CD4-positive, alpha-beta T cell treated with Interleukin-1 beta for 1 hour (primary cell): ENCODE measurements around the gene SLC25A51.
A peak's percentile ranks its signal among the peaks of the same experiment; 100 is the strongest.

Experiments
- DNase-seq, 2 donors: peaks; one replicate each; pipeline ENCODE4 v3.0.0-alpha.2; 2020 to 2022

Gene SLC25A51

GRCh38 chr9:37936965-37937364, 33.0 kb upstream of the SLC25A51 start:
- DNase-seq = no peak

- no peak for DNase-seq
These were observed 32.4 kb upstream of the SLC25A51 start for GRCh38 chr9:37936376-37936775.

- DNase-seq = no peak
These were observed 31.2 kb upstream of the SLC25A51 start for GRCh38 chr9:37935096-37935495.

- DNase-seq = no peak
These were observed 27.7 kb upstream of the SLC25A51 start for GRCh38 chr9:37931592-37931991.

- no peak for DNase-seq
These were observed 25.5 kb upstream of the SLC25A51 start for GRCh38 chr9:37929441-37929895.

- no peak for DNase-seq
These were observed 24.9 kb upstream of the SLC25A51 start for GRCh38 chr9:37928552-37929430.

- DNase-seq = no peak
These were observed 23.9 kb upstream of the SLC25A51 start for GRCh38 chr9:37927601-37928551.

- no peak for DNase-seq
These were observed 23.2 kb upstream of the SLC25A51 start for GRCh38 chr9:37927132-37927531.

- no peak for DNase-seq
These were observed 22.8 kb upstream of the SLC25A51 start for GRCh38 chr9:37926737-37927118.

GRCh38 chr9:37925786-37926736, 22.1 kb upstream of the SLC25A51 start:
- DNase-seq = no peak

- no peak for DNase-seq
These were observed 21.1 kb upstream of the SLC25A51 start for GRCh38 chr9:37925006-37925405.

GRCh38 chr9:37924538-37924937, 20.6 kb upstream of the SLC25A51 start:
- DNase-seq = no peak

- DNase-seq = no peak
These were observed 20.0 kb upstream of the SLC25A51 start for GRCh38 chr9:37923796-37924427.

GRCh38 chr9:37923118-37923795, 19.3 kb upstream of the SLC25A51 start:
- DNase-seq = no peak

- no peak for DNase-seq
These were observed 18.6 kb upstream of the SLC25A51 start for GRCh38 chr9:37922363-37923117.

- no peak for DNase-seq
These were observed 17.8 kb upstream of the SLC25A51 start for GRCh38 chr9:37921546-37922300.

GRCh38 chr9:37921168-37921510, 17.2 kb upstream of the SLC25A51 start:
- no peak for DNase-seq

GRCh38 chr9:37920471-37921167, 16.7 kb upstream of the SLC25A51 start:
- DNase-seq = peak in 1 of 2 donors; percentile 6

GRCh38 chr9:37919956-37920335, 16.0 kb upstream of the SLC25A51 start:
- no peak for DNase-seq
